ENCODE measurements around the gene ZNF609.

- TF ChIP-seq POLR2A (IDR thresholded peaks at IDR 0.05) (no peak), CTCF (IDR thresholded peaks at IDR 0.05) (no peak)
These were observed 150.8 kb downstream of the ZNF609 start for GRCh38 chr15:64611085-64611725.
